ENCODE results near the gene C17orf78. TPM values are rescaled to one million over a fixed set of nuclear protein-coding genes. Genes with fewer than 3 reads are reported as not detected.

The C17orf78 gene
- polyA plus RNA-seq, 1 donor (not counting 4 experiments of a cell fraction or from before 2014, with no cell fraction given), result not detected

DNA sequence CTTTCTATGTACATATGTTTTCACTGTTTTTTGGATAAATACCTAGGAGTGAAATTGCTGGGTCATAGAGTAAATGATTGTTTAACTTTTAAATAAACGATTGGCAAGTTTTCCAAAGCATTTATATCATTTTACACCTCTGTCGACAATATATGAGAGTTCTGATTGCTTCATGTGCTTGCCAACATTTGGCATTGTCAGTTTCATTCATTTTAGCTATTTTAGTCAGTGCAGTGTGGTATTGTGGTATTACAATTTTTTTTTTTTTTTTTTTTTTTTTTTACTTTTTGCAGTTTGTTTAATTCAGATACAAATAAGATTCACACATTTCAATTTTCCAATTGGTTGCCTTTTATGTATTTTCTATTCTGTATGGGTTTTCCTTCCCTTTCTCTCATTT, 56.9 kb downstream of the C17orf78 start:
- peaks cover 23% of the 10 kb centered on the region for H3K4me1 ChIP-seq (ENCODE audit: control insufficient read depth, extremely low read depth, insufficient read depth, low read length)
- FAIRE-seq, result no peak
- dilution Hi-C loops (cut with MboI; ENCODE audit: extremely low pct_ligation_motif_present, low sequenced_read_pairs), result no loop called here
- H3K4me2 ChIP-seq (ENCODE audit: control insufficient read depth, extremely low read depth, insufficient read depth, low read depth, low read length), result no peak overlapping the region
- H3K9me3 ChIP-seq (ENCODE audit: control insufficient read depth, low read depth, low read length), result no peaks in the 10 kb centered on the region
- no peak for TF ChIP-seq EZH2 (IDR thresholded peaks at IDR 0.05; ENCODE audit: low read length)
- no peak for TF ChIP-seq CTCF (optimal IDR thresholded peaks at IDR 0.05 in 1 of 3, IDR thresholded peaks at IDR 0.05 in 1 of 3, conservative IDR thresholded peaks at IDR 0.05 in 1 of 3; ENCODE audit: extremely low read depth in 1 of 3, insufficient read depth in 2 of 3, low read length in 3 of 3)
- no peak overlapping the region for H2AFZ ChIP-seq (ENCODE audit: control insufficient read depth, low read length)
- H3K79me2 ChIP-seq (ENCODE audit: control insufficient read depth, insufficient read depth, low read length), result peaks cover 4% of the 10 kb centered on the region
- DNase-seq (ENCODE audit: low read depth, low spot score), result no peak
- H3K4me3 ChIP-seq (ENCODE audit: control insufficient read depth in 2 of 3, extremely low read depth in 1 of 3, insufficient read depth in 2 of 3, low read depth in 1 of 3, low read length in 3 of 3), result no peak overlapping the region
- no peak overlapping the region for H3K27ac ChIP-seq (ENCODE audit: control insufficient read depth, insufficient read depth, low read length)
- H3K36me3 ChIP-seq (ENCODE audit: control insufficient read depth in 2 of 2, extremely low read depth in 1 of 2, insufficient read depth in 2 of 2, low read length in 2 of 2), result peaks cover 3 to 4% of the 10 kb centered on the region in 2 experiments
- H3K9me1 ChIP-seq (ENCODE audit: control insufficient read depth, extremely low read depth, insufficient read depth, low read length), result no peaks in the 10 kb centered on the region
- H4K20me1 ChIP-seq (ENCODE audit: control insufficient read depth, extremely low read depth, insufficient read depth, low read length), result no peaks in the 10 kb centered on the region
- no peaks in the 10 kb centered on the region for H3K27me3 ChIP-seq (ENCODE audit: control insufficient read depth, extremely low read depth, insufficient read depth, low read length)
- no peak overlapping the region for H3K9ac ChIP-seq (ENCODE audit: control insufficient read depth, extremely low read depth, insufficient read depth, low read length)

DNA sequence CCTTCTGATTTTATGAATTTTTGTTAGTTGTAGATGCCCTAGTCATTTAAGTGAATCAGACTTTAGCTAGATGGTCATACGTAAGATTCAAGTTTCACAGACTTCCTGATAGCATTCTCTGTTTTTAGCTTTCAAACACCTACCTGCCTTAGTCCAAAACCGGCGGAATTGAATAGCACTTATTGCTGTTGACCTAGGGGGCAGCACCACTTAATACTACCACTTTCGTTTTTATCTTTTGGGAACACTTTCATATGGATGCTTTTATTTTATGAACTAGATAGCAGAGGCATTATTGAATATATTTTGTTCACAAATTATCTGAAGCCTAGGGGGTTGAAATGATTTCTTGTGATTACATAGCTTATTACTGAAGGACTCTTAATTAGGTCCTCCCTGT, 62.4 kb downstream of the C17orf78 start:
- no peak overlapping the region for H3K4me2 ChIP-seq (ENCODE audit: control insufficient read depth, extremely low read depth, insufficient read depth, low read depth, low read length)
- no peaks in the 10 kb centered on the region for H4K20me1 ChIP-seq (ENCODE audit: control insufficient read depth, extremely low read depth, insufficient read depth, low read length)
- no peaks in the 10 kb centered on the region for H3K27me3 ChIP-seq (ENCODE audit: control insufficient read depth, extremely low read depth, insufficient read depth, low read length)
- no peaks in the 10 kb centered on the region for H3K9me1 ChIP-seq (ENCODE audit: control insufficient read depth, extremely low read depth, insufficient read depth, low read length)
- H3K79me2 ChIP-seq (ENCODE audit: control insufficient read depth, insufficient read depth, low read length), result no peaks in the 10 kb centered on the region
- H2AFZ ChIP-seq (ENCODE audit: control insufficient read depth, low read length), result no peak overlapping the region
- H3K9me3 ChIP-seq (ENCODE audit: control insufficient read depth, low read depth, low read length), result no peaks in the 10 kb centered on the region
- DNase-seq (ENCODE audit: low read depth, low spot score), result no peak
- H3K27ac ChIP-seq (ENCODE audit: control insufficient read depth, insufficient read depth, low read length), result no peak overlapping the region
- FAIRE-seq, result no peak
- no peak overlapping the region for H3K4me3 ChIP-seq (ENCODE audit: control insufficient read depth in 2 of 3, extremely low read depth in 1 of 3, insufficient read depth in 2 of 3, low read depth in 1 of 3, low read length in 3 of 3)
- no peaks in the 10 kb centered on the region for H3K4me1 ChIP-seq (ENCODE audit: control insufficient read depth, extremely low read depth, insufficient read depth, low read length)
- peaks cover 8 to 22% of the 10 kb centered on the region in 2 experiments for H3K36me3 ChIP-seq (ENCODE audit: control insufficient read depth in 2 of 2, extremely low read depth in 1 of 2, insufficient read depth in 2 of 2, low read length in 2 of 2)
- dilution Hi-C loops (cut with MboI; ENCODE audit: extremely low pct_ligation_motif_present, low sequenced_read_pairs), result no loop called here
- H3K9ac ChIP-seq (ENCODE audit: control insufficient read depth, extremely low read depth, insufficient read depth, low read length), result no peak overlapping the region
- TF ChIP-seq CTCF (optimal IDR thresholded peaks at IDR 0.05 in 1 of 3, IDR thresholded peaks at IDR 0.05 in 1 of 3, conservative IDR thresholded peaks at IDR 0.05 in 1 of 3; ENCODE audit: extremely low read depth in 1 of 3, insufficient read depth in 2 of 3, low read length in 3 of 3) (peak in 2 of 3 experiments; percentile 9 to 43), EZH2 (IDR thresholded peaks at IDR 0.05; ENCODE audit: low read length) (no peak)
